WERI-Rb-1 (cell line): Measurements from ENCODE around the gene HCRT.

Experiments used
- DNase-seq: peaks from one replicate; pipeline ENCODE4 v3.0.0-alpha.2; 2020
- H3K27ac ChIP-seq: fragments of 250-450 bp; sonication (Bioruptor Pico); 2 replicates; pipeline ENCODE4 v1.5.1; 2020; ENCODE audit warnings: mild to moderate bottlenecking, moderate library complexity
- H3K27me3 ChIP-seq: fragments of 250-450 bp; sonication (Bioruptor Pico); 2 replicates; pipeline ENCODE4 v1.5.1; 2021; ENCODE audit warnings: mild to moderate bottlenecking, low read depth, moderate library complexity; ENCODE audit not compliant: insufficient read depth, severe bottlenecking
- H3K36me3 ChIP-seq: fragments of 250-450 bp; sonication (Bioruptor Pico); 2 replicates; pipeline ENCODE4 v1.5.1; 2020; ENCODE audit warnings: mild to moderate bottlenecking, moderate library complexity
- H3K4me3 ChIP-seq: 2 replicates; pipeline ENCODE4 v1.5.1; 2011; ENCODE audit warnings: low read depth, mild to moderate bottlenecking, control low read depth, low read length
- H3K9me3 ChIP-seq: fragments of 250-450 bp; sonication (Bioruptor Pico); 2 replicates; pipeline ENCODE4 v1.5.1; 2021; ENCODE audit warnings: mild to moderate bottlenecking, moderate library complexity; ENCODE audit not compliant: severe bottlenecking
- TF ChIP-seq, protein P1 (sequence below): IDR thresholded peaks from 2 replicates; pipeline ENCODE4 v1.5.1; 2011; ENCODE audit warnings: low read depth, mild to moderate bottlenecking, control low read depth, inconsistent platforms, low read length

Gene HCRT

DNA sequence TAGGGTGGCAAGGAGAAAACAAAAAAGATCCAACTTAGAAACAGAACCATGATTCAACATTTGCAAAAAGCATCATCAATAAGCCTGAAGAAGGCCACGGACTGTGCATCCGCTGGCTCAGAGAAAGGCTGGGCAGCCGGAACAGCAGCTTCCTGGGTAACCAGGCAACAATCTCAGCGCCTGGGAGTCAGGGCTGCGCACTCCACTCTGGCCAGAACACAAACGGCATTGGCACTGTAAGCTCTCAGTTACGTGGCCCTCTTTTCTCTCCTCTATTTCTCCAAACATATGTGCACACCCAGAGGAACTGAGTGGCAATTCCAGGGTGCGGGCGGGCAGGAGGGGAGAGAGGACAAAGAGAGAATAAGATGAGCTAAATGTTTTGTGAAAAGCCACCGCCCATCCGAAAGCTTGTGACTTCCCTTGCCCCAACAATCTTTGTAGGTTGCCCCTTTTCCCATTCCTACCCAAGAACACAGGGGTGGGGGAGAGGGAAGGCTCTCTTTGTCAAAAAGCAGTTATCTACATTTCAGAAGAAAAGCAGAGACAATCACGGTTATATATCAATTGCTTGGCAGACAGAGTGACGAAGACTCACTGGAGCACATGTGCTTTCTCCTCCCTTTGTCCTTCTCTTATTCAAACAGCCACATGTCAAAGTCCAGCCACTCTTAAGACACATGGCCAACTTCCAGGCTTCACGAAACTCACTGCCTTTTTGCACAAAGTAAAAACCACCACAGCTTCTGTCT is 15.6 kb upstream of the HCRT start:
- Histone ChIP-seq H3K36me3 (peaks cover 31% of the 10 kb centered on the region), H3K9me3 (no peaks in the 10 kb centered on the region), H3K27me3 (no peaks in the 10 kb centered on the region), H3K27ac (no peak overlapping the region), H3K4me3 (no peak overlapping the region)
- no peak for DNase-seq
- TF ChIP-seq, protein P1, sequence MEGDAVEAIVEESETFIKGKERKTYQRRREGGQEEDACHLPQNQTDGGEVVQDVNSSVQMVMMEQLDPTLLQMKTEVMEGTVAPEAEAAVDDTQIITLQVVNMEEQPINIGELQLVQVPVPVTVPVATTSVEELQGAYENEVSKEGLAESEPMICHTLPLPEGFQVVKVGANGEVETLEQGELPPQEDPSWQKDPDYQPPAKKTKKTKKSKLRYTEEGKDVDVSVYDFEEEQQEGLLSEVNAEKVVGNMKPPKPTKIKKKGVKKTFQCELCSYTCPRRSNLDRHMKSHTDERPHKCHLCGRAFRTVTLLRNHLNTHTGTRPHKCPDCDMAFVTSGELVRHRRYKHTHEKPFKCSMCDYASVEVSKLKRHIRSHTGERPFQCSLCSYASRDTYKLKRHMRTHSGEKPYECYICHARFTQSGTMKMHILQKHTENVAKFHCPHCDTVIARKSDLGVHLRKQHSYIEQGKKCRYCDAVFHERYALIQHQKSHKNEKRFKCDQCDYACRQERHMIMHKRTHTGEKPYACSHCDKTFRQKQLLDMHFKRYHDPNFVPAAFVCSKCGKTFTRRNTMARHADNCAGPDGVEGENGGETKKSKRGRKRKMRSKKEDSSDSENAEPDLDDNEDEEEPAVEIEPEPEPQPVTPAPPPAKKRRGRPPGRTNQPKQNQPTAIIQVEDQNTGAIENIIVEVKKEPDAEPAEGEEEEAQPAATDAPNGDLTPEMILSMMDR: no peak

DNA sequence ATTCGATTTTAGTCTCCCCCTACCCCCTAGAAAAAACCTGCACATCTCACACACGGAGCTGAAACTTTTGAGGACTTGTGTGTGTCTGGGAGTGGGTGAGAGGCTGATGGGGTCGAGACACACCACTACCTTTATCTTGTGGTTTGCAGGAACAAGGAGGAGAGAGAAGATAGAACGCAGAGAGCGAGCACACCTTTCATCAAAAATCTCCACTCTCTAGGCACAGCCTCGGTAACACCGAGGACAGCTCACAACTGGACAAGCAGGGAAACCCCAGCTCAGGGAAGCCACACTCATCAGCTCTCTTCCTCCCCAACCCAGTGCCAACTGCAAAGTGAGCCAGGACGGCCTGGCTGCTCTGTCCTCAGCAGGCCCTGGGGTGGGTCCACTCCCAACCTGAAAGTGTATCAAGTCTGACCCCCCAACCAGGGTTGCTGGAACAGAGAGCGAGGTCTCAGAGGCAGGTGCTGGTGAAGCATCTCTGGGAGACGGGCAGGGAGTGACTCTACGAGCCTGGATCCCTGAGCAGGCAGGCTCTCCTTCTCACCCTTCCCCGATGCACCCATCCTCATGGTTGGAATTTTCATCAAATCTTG is 14.3 kb upstream of the HCRT start:
- no peak overlapping the region for H3K27ac ChIP-seq
- TF ChIP-seq, protein P1: no peak
- no peak for DNase-seq
- no peaks in the 10 kb centered on the region for H3K9me3 ChIP-seq
- H3K4me3 ChIP-seq: no peak overlapping the region
- H3K27me3 ChIP-seq: no peaks in the 10 kb centered on the region
- peaks cover 25% of the 10 kb centered on the region for H3K36me3 ChIP-seq

DNA sequence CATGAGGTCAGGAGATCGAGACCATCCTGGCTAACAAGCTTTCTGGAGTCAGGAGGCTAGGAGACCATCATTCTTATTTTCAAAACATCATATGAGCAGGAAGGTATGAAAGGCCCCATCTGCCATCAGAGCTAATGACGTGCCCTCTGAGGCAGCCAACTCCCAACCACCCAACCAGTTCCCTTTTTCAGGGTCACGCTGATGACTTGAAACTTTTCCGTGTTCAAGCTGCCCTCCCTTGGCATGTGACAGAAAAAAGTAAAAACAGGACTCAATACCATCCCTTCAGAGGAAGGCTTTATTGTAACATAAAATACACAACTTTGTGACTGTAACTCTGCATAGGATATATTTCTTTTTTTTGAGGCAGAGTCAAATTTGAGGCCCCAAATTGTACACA is 13.6 kb upstream of the HCRT start:
- Histone ChIP-seq H3K4me3 (no peak overlapping the region), H3K36me3 (peaks cover 21% of the 10 kb centered on the region), H3K27ac (no peak overlapping the region), H3K9me3 (no peaks in the 10 kb centered on the region), H3K27me3 (no peaks in the 10 kb centered on the region)
- TF ChIP-seq, protein P1: no peak
- DNase-seq: no peak

DNA sequence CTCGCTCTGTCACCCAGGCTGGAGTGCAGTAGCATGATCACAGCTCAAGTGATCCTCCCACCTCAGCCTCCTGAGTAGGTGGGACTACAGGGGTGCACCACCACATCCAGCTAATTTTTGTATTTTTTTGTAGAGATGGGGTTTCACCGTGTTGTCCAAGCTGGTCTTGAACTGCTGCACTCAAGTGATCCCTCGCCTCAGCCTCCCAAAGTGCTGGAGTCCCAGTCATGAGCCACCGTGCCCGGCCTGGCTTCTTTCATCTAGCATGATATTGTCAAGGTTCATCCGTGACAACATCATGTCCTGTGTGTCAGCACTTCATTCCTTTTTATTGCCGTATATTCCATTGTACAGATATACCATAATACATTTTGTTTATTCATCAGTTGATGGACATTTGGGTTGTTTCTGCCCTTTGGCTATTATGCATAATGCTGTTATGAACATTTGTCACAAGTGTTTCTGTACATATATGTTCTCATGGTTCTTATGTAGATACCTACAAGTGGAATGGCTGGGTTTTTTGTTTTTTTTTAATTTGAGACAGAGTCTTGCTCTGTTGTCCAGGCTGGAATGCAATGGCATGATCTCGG is 12.4 kb upstream of the HCRT start:
- Histone ChIP-seq H3K36me3 (peaks cover 20% of the 10 kb centered on the region), H3K9me3 (no peaks in the 10 kb centered on the region), H3K27ac (no peak overlapping the region), H3K4me3 (no peak overlapping the region), H3K27me3 (no peaks in the 10 kb centered on the region)
- TF ChIP-seq, protein P1: no peak
- DNase-seq: no peak

DNA sequence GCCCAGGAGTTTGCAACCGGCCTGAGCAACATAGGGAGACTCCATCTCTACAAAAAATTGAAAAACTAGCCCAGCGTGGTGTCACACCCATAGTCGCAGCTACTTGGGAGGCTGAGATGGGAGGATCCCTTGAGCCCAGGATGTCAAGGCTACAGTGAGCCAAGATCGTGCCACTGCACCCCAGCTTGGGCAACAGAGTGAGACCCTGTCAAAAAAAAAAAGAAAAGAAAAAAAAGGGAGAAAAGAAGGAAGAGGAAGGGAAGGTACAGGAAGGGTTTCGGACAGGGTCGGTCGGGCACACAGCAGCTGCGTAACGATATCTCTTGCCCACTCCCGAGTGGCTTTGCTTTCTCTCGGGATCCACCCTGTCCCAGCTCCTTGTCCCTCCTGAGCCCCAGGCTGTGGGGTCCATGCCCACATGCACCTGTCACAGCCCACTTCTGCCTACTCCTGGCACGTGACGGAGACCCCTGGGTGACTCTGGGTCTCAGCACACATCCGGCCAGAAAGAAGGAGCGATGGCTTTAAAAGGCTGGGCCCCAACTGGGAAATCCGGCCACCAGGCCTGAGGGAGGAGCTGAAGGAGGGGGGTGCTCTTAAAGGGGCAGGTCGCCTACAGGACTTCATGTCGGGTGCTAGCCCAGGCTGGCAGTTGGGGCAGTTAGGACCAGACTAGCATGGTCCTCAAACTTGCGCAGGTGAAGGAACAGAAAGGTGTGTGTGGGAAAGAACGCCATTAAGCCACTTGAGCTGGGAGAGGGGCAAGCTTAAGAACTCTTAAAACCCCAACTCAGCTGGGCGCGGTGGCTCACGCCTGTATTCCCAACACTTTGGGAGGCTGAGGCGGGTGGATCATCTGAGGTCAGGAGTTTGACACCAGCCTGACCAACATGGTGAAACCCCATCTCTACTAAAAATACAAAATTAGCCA is 9.0 kb upstream of the HCRT start, which contains the start of gene GHDC:
Gene GHDC (minus strand): TSS at position 526 of the 931 bp plus-strand sequence. CDS start 913 bp downstream, outside the sequence.
- peak; percentile 94 for DNase-seq
- Histone ChIP-seq H3K36me3 (no peaks in the 10 kb centered on the region; the same call in 1 of the 2 replicates), H3K4me3 (peak within 1 kb of the TSS; percentile 88)

More for the DNA sequence above, 9.0 kb upstream of the HCRT start, which contains the start of gene GHDC:
- Histone ChIP-seq H3K27me3 (no peaks in the 10 kb centered on the region), H3K9me3 (no peaks in the 10 kb centered on the region), H3K27ac (peak within 1 kb of the TSS; percentile 37)
- TF ChIP-seq, protein P1: no peak
